Measurements from ENCODE around the gene RBM4. TPM values are rescaled to one million over a fixed set of nuclear protein-coding genes. Genes with fewer than 3 reads are reported as not detected.
"Not testable (repeated sequence)": the region's sequence is repeated elsewhere in the genome, so short reads cannot be mapped to it uniquely, and the experiment has no call there.

Gene RBM4
- total RNA-seq, 1 donor from 2014 or later: 122 TPM

DNA sequence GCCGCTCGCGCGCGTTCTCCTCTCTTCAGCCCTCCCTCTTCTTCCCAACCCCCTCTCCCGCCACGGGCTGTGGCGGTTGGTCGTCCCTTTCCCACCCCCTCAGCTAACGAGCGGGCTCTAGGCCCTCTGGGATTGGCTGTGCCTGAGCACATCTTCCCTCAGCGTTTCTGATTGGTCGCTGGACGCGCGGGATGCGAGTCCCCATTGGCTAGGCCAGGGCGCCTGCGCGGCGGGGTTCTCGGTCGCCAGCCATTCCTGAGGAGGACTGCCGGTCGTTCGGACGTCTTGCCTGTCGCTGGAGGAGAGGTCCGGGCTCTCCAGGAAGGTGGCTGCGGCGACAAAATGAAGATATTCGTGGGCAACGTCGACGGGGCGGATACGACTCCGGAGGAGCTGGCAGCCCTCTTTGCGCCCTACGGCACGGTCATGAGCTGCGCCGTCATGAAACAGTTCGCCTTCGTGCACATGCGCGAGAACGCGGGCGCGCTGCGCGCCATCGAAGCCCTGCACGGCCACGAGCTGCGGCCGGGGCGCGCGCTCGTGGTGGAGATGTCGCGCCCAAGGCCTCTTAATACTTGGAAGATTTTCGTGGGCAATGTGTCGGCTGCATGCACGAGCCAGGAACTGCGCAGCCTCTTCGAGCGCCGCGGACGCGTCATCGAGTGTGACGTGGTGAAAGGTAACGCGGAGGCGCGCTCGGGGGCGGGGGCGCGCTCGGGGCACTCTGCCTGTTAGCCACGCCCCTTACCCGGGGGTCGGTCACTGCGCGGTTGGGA lies 21.9 kb upstream of the RBM4 start, which contains the start of gene RBM14:
Gene RBM14 (plus strand): TSS at position 252 of the 776 bp plus-strand sequence. CDS start 91 bp downstream, at position 343.
- DNase-seq (ENCODE audit: low read depth in 2 of 2): peak; percentile 98 to 99

- no peak for DNase-seq (ENCODE audit: low read depth in 2 of 2)
Measured at GRCh38 chr11:66617155-66617834, 21.2 kb upstream of the RBM4 start.

DNA sequence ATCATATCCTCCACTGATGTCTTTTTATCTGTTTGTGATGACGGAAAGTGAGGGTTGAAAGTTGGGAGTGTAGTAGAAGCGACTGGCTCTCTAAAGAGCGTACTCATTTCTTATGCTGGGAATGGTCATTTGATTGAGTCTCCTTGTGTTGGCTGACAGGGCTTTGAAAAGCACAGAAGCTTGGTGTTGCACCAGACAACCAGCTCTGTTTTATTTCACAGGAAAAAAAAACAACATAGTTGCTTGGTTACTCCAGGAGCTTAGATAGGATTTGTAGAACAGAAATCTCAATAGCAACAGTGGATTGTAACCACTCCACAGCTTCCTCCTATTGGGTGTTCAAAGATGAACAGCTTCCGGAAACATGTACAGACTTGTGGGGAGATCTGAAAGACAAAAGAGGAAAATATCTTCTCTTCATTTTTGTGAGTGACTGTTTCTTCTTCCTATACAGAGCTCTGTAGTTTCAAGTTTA lies 19.4 kb upstream of the RBM4 start:
- DNase-seq (ENCODE audit: low read depth in 2 of 2): peak; percentile 62 to 72

- no peak for DNase-seq (ENCODE audit: low read depth in 2 of 2)
Measured at GRCh38 chr11:66624450-66624849, 14.1 kb upstream of the RBM4 start.

- DNase-seq (ENCODE audit: low read depth in 2 of 2): no peak
Measured at GRCh38 chr11:66625041-66625751, 13.3 kb upstream of the RBM4 start.

DNA sequence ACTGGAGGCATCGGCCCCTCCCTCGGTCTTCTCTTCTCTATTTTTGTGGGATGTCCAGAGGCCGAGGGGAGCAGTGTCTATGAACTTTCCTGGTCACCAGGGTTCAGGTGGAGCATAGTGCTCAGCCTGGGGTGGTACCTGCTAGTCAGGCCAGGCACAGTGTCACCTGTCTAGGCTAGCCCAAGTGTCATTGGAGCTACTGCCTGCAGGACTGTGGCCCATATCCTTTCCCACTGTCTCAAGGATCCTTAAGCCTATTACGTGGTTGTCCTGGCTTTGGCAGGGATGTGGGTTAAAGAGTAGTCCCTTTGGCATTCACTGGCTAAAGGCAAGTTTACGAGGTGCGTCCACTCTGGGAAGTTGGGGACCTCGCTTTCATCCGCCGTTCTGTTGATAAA lies 12.8 kb upstream of the RBM4 start:
- DNase-seq (ENCODE audit: low read depth in 2 of 2): no peak

GRCh38 chr11:66626382-66626781 lies 12.1 kb upstream of the RBM4 start:
- no peak for DNase-seq (ENCODE audit: low read depth in 2 of 2)

GRCh38 chr11:66626926-66627325 lies 11.6 kb upstream of the RBM4 start:
- DNase-seq (ENCODE audit: low read depth in 2 of 2): no peak

DNA sequence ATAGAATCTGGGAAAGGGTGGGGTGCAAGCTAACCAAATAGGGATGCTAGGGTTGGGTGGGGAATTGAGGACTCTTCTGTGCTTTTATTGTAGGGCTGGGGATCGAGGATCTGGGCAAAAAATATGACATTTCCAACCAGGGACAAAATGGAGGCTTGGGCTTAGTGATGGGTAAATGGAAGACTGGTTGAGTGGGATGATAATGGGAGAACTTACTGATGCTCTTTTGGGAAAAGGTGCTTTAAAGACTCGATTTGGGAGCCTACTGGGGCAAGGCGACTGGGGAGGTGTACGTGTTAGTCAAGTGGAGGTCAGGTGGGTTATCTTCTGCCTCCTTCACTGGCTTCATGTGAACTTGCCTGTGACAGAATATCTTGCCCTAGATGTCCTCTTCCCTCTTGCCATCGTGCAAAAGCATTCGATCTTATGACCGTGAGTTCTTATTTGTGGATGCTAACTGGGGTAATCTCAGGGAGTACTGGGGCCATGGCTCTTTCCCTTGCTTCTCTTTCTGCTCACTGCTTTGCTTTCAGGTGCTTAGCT lies 10.4 kb upstream of the RBM4 start:
- no peak for DNase-seq (ENCODE audit: low read depth in 2 of 2)

DNA sequence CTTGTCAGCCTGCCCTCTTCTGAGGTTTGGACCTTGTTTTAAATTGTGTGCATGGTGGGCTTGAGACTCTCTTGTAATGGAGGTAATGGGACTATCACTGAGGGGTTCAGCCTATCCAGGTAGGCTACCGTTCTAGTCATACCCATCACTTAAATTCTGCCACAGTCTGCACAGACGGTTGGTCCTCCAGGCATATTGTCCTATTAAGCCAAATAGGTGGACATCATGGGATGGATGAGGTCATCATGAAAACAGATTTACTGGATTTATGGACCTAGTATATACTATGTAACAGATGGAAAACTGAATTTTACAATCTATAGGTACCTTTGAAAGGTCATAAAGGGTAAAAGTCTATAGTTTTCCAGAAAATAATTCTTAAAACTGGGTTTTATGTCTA lies 9.1 kb upstream of the RBM4 start:
- no peak for DNase-seq (ENCODE audit: low read depth in 2 of 2)

DNA sequence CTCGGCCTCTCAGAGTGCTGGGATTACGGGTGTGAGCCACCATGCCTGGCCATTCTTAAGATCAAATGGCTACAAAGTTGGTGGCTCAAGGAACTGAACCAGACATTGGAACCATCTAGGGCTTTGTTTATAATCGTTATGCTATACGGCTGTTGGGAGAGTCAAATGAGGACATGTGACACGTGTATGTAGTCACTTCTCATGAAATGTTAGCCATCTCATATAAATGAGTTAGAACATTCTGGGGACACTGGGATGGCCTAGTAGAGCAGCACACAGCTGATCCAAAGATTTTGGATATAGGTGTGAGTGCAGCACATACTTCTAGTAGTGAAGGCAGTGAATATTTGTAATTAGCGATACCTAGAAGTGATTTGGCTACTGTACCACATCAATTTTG lies 6.6 kb upstream of the RBM4 start:
- DNase-seq (ENCODE audit: low read depth in 2 of 2): no peak

DNA sequence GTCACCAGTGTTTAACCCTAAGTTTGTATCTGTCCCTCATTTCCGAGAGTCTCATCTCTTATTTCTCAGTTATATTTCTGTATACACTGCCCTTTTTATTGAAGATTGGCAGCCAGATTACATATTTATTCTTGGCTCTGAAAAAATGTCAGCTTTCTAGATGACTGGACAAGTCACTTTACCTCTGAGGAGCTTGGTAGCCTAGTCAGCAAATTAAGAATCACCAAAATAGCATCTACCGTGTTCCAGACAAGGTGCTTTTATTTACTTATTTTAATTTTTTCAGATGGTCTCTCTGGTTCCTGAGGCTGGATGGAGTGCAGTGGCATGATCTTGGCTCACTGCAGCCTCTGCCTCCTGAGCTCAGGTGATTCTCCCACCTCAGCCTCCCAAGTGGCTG lies 5.6 kb upstream of the RBM4 start:
- no peak for DNase-seq (ENCODE audit: low read depth in 2 of 2)

DNA sequence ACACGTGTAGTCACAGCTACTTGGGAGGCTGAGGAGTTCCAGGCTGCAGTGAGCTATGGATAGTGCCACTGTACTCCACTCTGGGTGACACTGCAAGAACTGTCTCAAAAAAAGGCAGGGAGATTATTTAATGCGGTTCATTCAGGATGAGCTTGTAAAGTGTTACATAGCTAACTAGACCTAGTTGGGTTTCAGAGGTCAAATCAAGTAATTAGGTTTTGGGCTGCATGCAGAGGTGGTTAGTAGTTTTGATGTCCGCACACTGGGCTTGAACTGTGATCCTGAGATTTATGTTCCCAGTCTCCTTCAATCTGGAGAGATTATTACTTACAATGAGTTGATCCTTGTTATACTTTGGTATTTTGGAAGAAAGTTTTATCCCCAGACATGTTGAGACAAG lies 2.1 kb upstream of the RBM4 start:
- DNase-seq (ENCODE audit: low read depth in 2 of 2): no peak

DNA sequence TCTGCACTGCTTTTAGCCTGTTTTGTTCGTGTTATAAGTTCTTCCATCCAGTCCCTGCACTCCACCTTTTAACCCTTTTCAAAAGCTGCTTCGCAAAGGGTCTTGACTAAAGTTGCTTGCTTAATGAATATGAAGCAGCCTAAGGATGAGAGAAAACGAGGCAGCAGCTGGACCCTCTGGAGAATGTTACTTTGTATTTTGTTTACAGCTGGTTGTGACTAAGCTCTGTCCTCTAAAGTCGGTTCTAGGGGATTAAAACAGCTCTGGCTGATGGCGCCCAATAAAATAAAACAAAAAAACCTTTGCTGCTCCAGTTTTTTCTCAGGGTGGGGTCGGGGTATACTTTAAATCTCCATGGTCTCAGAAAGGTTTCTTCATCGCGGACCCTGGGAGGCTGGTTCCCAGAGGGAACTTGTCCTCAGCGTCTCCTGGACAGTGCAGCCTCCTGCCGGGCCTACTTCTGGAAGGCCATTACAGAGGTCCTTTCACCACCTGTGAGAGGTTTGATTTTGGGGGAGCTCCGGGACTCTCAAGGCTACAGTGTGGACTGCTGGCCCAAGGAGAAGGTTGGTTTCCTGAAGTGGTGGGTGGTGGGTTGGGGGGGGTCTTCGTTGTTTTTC lies 836 bp upstream of the RBM4 start:
- no peak for DNase-seq (ENCODE audit: low read depth in 2 of 2)

- peak; percentile 40 to 57 for DNase-seq (ENCODE audit: low read depth in 2 of 2)
Measured at GRCh38 chr11:66639066-66639813, 737 bp downstream of the RBM4 start.

DNA sequence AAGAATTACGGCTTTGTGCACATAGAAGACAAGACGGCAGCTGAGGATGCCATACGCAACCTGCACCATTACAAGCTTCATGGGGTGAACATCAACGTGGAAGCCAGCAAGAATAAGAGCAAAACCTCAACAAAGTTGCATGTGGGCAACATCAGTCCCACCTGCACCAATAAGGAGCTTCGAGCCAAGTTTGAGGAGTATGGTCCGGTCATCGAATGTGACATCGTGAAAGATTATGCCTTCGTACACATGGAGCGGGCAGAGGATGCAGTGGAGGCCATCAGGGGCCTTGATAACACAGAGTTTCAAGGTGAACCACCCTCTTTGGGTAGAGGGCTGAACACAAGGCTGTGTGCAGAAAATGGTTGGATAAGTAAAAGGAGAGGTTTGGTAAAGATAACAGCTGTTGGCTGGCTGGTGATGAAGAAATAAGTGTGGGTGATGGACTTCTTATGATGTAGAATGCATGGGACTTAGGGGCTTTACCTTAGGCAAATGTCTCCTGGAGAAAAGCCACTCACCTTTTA lies 1.4 kb downstream of the RBM4 start:
- not testable (repeated sequence) for DNase-seq (ENCODE audit: low read depth in 2 of 2)

DNA sequence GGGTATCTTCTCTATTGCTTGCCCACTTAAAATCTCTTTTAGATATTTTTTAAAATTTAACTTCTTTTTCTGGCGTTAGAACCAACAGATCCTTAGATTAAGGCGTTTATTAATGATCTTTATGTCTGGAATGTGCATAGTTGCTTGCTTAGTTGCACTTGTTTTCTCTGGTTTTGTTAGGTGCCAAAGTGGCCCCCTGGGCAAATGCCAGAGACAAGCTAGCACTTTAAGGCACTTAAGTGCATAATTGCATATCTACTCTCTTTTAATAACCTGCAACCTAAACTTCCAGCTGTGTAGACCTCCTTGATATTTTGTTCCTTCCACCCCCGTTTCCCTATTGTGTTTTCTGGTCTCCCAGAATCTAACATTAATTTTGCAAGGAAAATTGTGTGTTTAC lies 3.3 kb downstream of the RBM4 start:
- no peak for DNase-seq (ENCODE audit: low read depth in 2 of 2)

DNA sequence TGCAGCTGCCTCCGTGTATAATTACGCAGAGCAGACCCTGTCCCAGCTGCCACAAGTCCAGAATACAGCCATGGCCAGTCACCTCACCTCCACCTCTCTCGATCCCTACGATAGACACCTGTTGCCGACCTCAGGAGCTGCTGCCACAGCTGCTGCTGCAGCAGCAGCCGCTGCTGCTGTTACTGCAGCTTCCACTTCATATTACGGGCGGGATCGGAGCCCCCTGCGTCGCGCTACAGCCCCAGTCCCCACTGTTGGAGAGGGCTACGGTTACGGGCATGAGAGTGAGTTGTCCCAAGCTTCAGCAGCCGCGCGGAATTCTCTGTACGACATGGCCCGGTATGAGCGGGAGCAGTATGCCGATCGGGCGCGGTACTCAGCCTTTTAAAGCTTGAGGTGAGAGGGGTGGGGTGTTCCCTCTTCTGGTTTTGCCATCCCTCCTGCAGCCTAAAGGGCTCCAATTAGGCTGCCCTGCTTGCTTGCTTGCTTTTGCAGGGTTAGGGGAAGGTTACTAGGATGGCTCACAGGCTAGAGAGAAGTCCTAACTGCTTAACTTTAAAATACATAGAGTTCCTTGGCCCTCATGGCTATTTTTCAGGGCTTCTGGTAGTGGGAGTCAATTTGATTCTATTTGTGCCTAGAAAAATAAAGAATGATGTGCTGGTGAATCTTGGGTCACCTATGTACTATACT lies 5.4 kb downstream of the RBM4 start:
- DNase-seq (ENCODE audit: low read depth in 2 of 2): no peak

GRCh38 chr11:66646828-66647227 lies 8.3 kb downstream of the RBM4 start:
- DNase-seq (ENCODE audit: low read depth in 2 of 2): no peak

GRCh38 chr11:66649903-66650302 lies 11.4 kb downstream of the RBM4 start:
- no peak for DNase-seq (ENCODE audit: low read depth in 2 of 2)
